NCI-H2029 (cell line): ENCODE measurements around the gene LRRC46.

Experiments
- DNase-seq: peaks from one replicate; lab custom pipeline; 2025; lab: John Stamatoyannopoulos, UW

The LRRC46 gene

GRCh38 chr17:47878203-47879027 lies 46.9 kb downstream of the LRRC46 start:
- DNase-seq = no peak

- DNase-seq = no peak
Measured at GRCh38 chr17:47879028-47879585, 47.6 kb downstream of the LRRC46 start.

- DNase-seq = no peak
Measured at GRCh38 chr17:47879776-47880454, 48.4 kb downstream of the LRRC46 start.

- no peak for DNase-seq
Measured at GRCh38 chr17:47882247-47882646, 50.8 kb downstream of the LRRC46 start.

- DNase-seq = no peak
Measured at GRCh38 chr17:47882695-47883588, 51.5 kb downstream of the LRRC46 start.

GRCh38 chr17:47883589-47884426 lies 52.3 kb downstream of the LRRC46 start:
- DNase-seq = no peak

- DNase-seq = no peak
Measured at GRCh38 chr17:47884427-47884740, 52.9 kb downstream of the LRRC46 start.

GRCh38 chr17:47884905-47885730 lies 53.6 kb downstream of the LRRC46 start:
- no peak for DNase-seq
